Measurements from ENCODE around the gene C18orf32.
"Not testable (repeated sequence)": the region's sequence is repeated elsewhere in the genome, so short reads cannot be mapped to it uniquely, and the experiment has no call there.

Gene C18orf32

GRCh38 chr18:49467019-49467563 lies 19.9 kb downstream of the C18orf32 start:
- no peak for DNase-seq

DNA sequence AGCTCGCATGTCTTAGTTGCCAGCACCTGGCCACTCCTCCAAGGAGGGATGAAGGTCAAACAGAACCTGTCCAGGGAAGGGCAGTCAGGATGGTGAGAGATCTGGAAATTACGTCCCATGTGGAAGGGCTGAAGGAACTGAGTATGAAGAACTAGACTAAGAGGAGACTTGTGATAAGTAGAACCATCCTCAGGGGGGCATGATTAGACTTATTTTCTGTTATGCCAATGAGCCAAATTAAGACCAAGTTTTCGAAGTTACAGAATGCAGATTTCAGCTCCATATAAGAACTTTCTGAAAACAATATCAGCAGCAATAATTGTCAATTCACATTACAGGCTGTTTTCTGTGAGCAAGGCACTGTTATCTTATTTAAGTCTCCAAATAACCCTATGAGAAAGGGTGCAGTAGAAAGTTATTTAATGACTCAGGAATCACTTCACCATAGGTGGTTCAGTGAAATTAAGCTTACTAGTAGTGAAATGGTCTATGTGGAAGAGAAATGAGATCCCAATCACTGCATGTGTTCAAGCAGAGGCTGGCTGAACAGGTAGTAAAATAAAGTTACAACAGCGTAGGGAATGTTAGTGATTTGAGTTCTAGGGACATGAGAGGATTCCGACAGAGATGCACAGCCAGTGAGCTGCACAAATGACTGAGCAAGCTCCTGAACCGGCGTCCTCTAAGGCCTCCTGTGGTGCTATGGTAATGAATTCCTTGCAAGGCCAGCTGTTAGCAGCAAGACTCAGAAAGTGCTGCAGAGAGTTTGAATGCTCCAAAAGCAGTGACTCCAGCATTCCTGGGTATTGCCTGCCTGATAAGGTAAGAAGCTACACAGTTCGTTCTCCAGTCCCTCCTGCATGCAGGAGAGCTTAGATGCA lies 22.1 kb downstream of the C18orf32 start:
- DNase-seq: no peak

DNA sequence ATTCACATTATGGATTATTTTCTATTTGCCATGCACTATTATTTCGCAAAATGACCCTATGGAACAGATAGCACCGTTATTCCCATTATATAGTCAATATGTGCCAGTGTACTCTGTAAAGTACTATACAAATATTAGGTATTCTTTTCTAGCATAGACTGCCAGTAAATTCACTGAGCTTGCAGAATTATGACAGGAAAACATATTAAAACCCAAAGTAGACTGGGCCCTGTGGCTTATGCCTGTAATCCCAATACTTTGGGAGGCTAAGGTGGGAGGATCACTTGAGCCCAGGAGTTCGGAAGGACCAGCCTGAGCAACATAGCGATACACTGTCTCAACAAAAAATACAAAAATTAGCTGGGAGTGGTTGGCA lies 25.4 kb downstream of the C18orf32 start:
- DNase-seq: no peak

GRCh38 chr18:49460976-49461601 lies 25.9 kb downstream of the C18orf32 start:
- no peak for DNase-seq

DNA sequence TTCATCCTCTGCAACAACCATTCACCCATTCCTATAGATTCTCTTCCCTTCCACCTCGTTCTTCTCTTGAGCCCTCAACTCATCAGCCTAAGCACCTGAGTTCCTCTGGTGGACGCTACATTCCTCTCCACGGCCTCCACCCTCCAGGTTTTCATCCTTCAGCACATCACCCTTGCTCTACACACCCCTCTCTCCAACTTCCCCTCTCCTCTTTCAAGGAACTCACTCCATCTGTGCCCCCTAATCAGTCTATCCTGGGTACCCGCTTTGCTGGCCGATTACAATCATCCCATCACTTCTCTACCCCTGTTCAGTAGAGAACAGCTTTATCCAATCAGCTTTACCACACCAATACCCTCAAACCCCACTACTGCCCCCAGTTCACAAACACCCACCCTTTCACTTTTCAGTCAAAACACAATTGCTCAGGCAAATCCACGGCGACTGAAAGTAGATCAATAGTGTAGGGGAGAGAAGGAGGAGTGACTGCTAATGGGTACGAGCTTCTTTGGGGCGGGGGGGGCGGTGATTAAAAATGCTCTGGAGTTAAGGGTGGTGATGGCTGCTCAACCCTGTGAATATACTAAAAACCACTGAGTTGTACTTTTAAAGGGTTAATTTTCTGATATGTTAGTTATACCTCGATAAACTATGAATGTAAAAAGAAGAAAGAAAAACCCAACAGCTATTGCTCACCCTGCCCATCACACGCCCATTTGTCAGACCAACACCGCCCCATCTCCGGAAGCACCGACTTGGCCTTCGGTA lies 27.4 kb downstream of the C18orf32 start:
- DNase-seq: no peak

- DNase-seq: no peak
Measured at GRCh38 chr18:49457616-49458015, 29.4 kb downstream of the C18orf32 start.

DNA sequence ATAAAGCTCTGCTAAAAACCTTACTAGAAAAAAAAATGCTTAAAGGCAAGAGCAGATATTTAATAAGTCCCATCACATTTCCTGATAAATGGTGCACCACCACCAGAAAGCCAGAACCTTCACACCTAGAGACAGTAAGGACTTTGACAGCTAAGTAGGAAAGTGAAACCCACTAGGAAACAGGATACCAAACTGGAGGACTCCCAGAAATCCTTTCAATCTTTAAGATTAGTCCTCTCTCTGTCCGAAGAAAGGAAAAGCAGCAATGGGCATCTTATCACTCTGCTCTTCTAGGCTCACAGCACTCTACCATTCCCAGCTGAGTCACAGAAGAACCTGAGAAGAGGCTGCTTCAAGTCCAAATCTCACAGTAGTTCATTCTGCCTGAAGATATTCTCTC lies 30.2 kb downstream of the C18orf32 start:
- DNase-seq: no peak

DNA sequence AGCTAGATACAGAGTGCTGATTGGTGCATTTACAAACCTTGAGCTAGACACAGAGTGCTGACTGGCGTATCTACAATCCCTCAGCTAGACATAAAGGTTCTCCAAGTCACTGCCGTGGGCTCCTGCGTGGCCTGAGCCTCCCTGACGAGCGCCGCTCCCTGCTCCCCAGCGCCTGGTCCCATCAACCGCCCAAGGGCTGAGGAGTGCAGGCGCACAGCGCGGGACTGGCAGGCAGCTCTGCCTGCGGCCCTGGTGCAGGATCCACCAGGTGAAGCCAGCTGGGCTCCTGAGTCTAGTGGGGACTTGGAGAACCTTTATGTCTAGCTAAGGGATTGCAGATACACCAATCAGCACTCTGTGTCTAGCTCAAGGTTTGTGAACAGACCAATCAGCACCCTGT lies 34.5 kb downstream of the C18orf32 start:
- not testable (repeated sequence) for DNase-seq

DNA sequence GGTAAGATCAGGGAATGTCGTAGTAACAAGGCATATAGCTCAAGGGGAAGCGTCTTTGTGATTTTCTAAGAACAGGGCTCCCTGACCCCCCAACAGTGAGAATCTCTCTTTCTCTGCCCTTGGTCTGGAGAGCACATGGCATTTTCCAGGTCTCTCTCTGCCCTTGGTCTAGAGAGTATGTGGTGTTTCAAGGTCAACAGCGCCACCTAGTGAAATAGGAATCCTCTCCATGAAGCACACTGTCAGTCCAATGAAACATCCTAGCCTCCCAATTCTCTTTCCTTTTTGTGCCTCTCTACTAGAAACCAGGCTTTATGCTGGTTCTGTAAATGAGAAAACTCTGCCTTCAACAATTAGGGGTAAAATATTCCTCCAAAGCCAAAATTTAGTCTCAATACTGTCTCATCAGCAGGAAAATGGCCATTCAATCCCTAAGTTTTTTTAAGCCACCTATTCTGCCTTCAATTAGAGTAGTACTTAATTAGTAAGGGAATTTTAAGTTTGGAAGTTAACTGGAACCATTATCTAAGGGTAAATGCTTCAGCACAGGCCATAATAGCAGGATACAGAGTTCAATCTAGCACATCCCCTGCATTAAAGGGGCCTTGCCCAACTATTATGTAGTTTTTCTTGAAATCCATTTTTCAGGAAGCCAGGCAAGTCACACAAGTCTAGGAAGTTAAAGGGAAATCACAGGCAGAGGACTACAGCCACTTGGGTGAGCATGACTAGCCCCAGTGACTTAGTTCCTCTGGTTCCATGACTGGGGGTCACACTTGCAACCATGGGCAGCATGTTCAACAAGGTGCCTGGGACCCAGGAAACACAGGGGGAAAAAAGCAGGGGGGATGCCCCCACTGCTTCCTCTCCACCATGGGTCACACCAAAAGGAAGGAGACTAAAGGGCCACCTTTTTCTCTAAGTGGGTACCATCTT lies 39.0 kb downstream of the C18orf32 start:
- peak; percentile 57 for DNase-seq

- no peak for DNase-seq
Measured at GRCh38 chr18:49446481-49446880, 40.6 kb downstream of the C18orf32 start.

DNA sequence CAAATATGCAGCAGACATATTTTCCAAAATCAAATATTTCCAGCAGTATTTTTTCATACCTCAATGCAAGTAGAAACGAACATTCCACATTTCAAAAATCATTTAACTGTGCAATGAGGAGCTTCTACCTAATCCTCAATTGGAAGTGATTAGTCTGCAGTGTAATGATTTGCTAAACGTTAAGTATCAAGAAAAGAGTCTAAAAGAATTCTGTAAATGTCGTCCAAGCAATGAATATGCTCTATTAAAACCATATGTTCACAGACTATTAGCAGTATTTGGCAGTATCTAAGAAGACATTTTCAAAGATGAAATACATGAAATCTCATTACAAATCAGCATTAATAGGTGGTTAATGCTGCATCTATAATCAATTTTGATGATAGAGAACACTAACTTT lies 42.5 kb downstream of the C18orf32 start:
- no peak for DNase-seq

- DNase-seq: no peak
Measured at GRCh38 chr18:49443837-49444236, 43.2 kb downstream of the C18orf32 start.

DNA sequence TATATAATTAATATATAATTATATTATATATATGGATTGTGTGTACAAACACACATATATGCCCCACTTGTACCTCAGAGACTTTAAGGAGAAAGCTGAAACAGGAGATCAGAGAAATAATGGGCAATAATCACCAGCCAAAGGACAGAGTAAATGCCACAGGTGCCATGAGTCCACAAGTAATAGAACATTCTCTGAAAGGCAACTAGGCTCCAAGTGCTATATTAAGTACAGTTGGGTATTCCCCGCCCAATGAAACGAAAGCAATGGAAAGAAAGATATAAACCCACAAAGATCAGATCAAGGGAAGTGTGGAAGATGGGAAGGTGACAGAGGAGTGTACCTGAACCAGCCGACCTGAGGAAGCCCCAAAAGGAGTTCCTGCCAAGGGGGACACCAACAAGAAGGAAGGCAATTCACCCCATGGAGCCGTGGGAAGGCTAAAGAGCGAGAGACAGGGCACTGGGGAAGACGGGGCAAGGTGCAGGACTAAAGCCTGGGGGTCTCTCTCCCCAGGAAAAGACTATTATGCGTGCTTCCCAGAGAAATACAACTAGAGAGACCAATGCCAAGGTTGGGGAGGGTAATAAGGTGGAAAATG lies 45.6 kb downstream of the C18orf32 start:
- DNase-seq: no peak

DNA sequence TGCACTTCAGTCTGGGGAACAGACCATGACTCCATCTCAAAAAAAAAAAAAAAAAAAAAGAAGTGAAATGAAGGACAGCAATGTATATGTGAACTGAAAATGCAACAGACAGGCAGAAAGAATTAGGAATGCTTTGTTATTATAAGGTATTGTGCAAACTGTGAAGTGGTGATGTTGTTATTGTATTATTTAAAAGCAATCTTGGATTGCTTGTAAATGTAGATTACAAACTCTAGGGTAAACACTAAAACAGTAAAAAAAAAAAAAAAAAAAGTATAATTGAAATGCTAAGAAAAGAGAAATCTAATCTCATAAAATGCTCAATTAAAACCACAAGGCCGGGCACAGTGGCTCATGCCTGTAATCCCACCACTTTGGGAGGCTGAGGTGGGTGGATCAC lies 51.9 kb downstream of the C18orf32 start:
- no peak for DNase-seq

- no peak for DNase-seq
Measured at GRCh38 chr18:49432602-49433001, 54.4 kb downstream of the C18orf32 start.

DNA sequence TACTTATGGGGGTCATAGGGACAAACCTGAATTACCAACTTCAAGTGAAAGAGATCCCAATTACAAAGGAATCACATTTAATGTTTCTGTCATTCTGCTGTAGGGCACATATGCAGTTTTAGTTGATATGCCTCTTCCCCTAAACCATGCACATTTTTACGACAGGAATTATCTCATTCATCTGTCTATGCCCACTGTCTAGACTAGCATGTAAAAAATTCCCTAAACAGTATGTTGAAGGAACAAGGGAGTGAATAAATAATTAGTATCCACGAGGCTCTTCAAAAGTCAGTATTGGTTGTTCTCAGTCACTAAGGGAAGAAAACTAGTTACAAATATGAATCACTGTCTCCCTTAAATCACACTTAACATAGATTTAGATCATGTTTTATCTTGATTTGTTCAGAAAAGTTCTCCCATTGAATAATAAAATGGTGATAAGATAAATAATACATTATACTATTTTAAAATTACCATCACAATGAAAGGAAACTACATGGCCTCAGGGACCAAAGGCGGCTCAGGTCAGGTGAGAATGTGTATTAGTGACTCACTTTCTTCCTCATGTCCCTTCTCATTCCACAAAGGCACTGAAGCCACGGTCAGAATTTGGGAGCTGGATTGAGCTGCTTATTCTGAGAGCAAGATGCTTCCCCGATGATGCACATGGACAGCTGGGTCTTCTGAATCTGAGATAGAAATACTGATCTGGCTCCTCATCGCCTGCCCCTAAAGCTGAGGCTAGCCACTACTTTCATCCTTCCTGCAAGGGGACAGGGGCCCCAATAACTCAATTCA lies 55.7 kb downstream of the C18orf32 start:
- DNase-seq: no peak

All from NCI-H1694 (cell line).